DOHH2 (cell line): ENCODE results near the gene DPT.

Experiments
- EZH2phosphoT487 ChIP-seq: fragments of 200-600 bp; sonication (generic); IDR thresholded peaks from 2 replicates; pipeline ENCODE4 v1.6.1; 2017; ENCODE audit warnings: borderline replicate concordance, mild to moderate bottlenecking, antibody characterized with exemption, low read length, moderate library complexity, mixed read lengths
- TF ChIP-seq, protein P1 (sequence below): fragments of 200-600 bp; sonication (generic); IDR thresholded peaks from one replicate; pipeline ENCODE4 v1.5.1; 2014; ENCODE audit warnings: antibody characterized with exemption, mild to moderate bottlenecking, low read depth, low read length; ENCODE audit not compliant: poor library complexity, severe bottlenecking

DNA sequence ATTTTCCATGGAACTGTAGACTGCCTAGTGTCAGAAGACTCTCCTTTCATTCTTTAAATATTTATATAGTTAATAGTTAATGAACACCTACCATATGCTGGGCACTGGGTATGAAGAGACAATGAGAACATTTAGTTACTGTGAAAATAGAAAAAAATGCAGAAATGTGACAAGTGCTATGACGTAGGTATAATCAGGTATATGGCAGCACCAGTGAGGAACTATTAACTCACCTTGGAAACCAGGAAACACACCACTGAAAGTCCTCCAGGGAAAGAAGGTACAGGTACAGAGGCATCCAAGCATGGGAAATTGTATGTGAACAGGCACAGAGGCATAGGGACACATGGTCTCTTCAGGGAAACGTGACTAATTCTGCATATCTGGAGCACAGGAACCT is 42.3 kb downstream of the DPT start:
- TF ChIP-seq, protein P1, sequence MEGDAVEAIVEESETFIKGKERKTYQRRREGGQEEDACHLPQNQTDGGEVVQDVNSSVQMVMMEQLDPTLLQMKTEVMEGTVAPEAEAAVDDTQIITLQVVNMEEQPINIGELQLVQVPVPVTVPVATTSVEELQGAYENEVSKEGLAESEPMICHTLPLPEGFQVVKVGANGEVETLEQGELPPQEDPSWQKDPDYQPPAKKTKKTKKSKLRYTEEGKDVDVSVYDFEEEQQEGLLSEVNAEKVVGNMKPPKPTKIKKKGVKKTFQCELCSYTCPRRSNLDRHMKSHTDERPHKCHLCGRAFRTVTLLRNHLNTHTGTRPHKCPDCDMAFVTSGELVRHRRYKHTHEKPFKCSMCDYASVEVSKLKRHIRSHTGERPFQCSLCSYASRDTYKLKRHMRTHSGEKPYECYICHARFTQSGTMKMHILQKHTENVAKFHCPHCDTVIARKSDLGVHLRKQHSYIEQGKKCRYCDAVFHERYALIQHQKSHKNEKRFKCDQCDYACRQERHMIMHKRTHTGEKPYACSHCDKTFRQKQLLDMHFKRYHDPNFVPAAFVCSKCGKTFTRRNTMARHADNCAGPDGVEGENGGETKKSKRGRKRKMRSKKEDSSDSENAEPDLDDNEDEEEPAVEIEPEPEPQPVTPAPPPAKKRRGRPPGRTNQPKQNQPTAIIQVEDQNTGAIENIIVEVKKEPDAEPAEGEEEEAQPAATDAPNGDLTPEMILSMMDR, result no peak
- TF ChIP-seq EZH2phosphoT487, result no peak
